ENCODE results near the gene NDUFS4.

DNA sequence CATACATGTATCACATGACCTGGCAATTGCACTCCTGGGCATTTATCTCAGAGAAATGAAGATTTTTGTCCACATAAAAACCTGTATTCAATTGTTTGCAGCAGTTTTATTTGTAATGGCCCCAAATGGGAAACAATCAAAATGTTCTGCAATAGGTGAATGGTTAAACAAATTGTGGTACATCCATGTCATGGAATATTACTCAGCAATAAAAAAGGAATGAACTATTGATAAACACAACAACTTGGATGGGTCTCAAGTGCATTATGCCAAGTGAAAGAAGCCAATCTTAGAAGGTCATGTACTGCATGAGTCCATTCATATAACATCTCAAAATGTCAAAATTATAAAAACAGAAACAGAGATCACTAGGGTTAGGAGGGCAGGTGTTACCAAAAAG lies 1.5 kb upstream of the NDUFS4 start:
- TF ChIP-seq, protein P1, sequence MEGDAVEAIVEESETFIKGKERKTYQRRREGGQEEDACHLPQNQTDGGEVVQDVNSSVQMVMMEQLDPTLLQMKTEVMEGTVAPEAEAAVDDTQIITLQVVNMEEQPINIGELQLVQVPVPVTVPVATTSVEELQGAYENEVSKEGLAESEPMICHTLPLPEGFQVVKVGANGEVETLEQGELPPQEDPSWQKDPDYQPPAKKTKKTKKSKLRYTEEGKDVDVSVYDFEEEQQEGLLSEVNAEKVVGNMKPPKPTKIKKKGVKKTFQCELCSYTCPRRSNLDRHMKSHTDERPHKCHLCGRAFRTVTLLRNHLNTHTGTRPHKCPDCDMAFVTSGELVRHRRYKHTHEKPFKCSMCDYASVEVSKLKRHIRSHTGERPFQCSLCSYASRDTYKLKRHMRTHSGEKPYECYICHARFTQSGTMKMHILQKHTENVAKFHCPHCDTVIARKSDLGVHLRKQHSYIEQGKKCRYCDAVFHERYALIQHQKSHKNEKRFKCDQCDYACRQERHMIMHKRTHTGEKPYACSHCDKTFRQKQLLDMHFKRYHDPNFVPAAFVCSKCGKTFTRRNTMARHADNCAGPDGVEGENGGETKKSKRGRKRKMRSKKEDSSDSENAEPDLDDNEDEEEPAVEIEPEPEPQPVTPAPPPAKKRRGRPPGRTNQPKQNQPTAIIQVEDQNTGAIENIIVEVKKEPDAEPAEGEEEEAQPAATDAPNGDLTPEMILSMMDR (IDR thresholded peaks at IDR 0.05) = no peak
- no peak for TF ChIP-seq POLR2A (IDR thresholded peaks at IDR 0.05)

Data from testis (tissue), 2 donors.